MM.1S (cell line): ENCODE data around the gene PDE2A.

Experiments
- EZH2 ChIP-seq: fragments of 300-600 bp; sonication (generic); optimal IDR thresholded peaks from 2 replicates; pipeline ENCODE3; 2017; ENCODE audit warnings: low read depth, mild to moderate bottlenecking, antibody characterized with exemption, low read length, mixed read lengths
- EZH2phosphoT487 ChIP-seq: fragments of 300-600 bp; sonication (generic); IDR thresholded peaks from 2 replicates; pipeline ENCODE4 v1.6.1; 2018; ENCODE audit warnings: antibody characterized with exemption, low read length
- TF ChIP-seq, protein P1 (sequence below): fragments of 300-600 bp; sonication (generic); IDR thresholded peaks from 2 replicates; pipeline ENCODE4 v1.5.1; 2016; ENCODE audit warnings: antibody characterized with exemption, low read length, mixed read lengths

DNA sequence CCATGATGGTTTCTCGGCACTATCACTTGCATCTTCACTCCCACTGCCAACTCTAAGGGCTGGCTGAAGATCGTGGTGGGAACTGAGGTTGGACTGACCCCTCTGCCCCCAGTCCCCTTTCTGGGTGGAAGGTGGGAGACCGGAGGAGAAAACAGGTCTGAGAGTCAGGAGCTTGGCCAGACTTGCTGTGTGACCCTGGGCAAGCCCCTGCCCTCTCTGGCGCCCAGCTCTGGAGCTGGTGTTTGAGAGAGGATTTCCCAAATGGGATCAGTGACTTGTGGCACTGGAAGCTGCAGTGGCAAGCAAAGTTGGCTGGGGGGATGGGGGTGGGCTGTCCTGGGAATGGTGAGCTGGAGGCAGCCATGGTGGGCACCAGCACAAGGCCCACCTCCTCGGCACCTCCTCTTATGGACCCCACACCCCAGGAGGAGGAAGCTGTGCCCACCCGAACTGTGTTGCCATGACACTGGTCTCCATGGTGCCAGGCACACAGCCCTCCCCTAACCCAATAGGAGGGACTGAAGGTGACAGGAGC lies 6.5 kb upstream of the PDE2A start:
- TF ChIP-seq, protein P1, sequence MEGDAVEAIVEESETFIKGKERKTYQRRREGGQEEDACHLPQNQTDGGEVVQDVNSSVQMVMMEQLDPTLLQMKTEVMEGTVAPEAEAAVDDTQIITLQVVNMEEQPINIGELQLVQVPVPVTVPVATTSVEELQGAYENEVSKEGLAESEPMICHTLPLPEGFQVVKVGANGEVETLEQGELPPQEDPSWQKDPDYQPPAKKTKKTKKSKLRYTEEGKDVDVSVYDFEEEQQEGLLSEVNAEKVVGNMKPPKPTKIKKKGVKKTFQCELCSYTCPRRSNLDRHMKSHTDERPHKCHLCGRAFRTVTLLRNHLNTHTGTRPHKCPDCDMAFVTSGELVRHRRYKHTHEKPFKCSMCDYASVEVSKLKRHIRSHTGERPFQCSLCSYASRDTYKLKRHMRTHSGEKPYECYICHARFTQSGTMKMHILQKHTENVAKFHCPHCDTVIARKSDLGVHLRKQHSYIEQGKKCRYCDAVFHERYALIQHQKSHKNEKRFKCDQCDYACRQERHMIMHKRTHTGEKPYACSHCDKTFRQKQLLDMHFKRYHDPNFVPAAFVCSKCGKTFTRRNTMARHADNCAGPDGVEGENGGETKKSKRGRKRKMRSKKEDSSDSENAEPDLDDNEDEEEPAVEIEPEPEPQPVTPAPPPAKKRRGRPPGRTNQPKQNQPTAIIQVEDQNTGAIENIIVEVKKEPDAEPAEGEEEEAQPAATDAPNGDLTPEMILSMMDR: no peak
- no peak for TF ChIP-seq EZH2
- no peak for TF ChIP-seq EZH2phosphoT487
